ENCODE data around the gene RPS21. TPM values are rescaled to one million over a fixed set of nuclear protein-coding genes. Genes with fewer than 3 reads are reported as not detected.

Gene RPS21
- total RNA-seq, 4 donors from 2014 or later, result 819 to 3,701 (median 3,102) TPM

GRCh38 chr20:62437927-62438326 lies 51.0 kb downstream of the RPS21 start:
- Histone ChIP-seq H3K27me3 (peaks cover 0 to 86% (median 0%) of the 10 kb centered on the region in 4 donors), H3K9me3 (no peaks in the 10 kb centered on the region), H3K4me3 (no peak overlapping the region), H3K36me3 (no peaks in the 10 kb centered on the region), H3K4me1 (peaks cover 0 to 18% (median 0%) of the 10 kb centered on the region in 3 donors), H3K27ac (no peak overlapping the region)
- TF ChIP-seq CTCF (IDR thresholded peaks at IDR 0.05) (no peak), POLR2A (IDR thresholded peaks at IDR 0.05) (no peak)
- 54 to 56% methylated on average over 7 to 16 of the region's 24 CpGs for WGBS, 2 donors
- intact Hi-C loops (cut with DNase I), result no loop called here
- DNase-seq, result no peak

Other genes starting within 250 kb of the RPS21 start
- 100 to 1,000 TPM; 230 to 373 (median 297) TPM for gene PSMA7, start 243.7 kb upstream of the RPS21 start, total RNA-seq
- 10 to 100 TPM in 3 of 4 donors, 1 to 10 TPM in 1; 7.8 to 24.5 (median 15.0) TPM for gene SS18L1, start 243.3 kb upstream of the RPS21 start, total RNA-seq
- gene MTG2, start 204.1 kb upstream of the RPS21 start, total RNA-seq, result 10 to 100 TPM; 17.4 to 25.5 (median 21.7) TPM
- not detected for gene HRH3, start 166.8 kb upstream of the RPS21 start, total RNA-seq
- gene OSBPL2, start 148.6 kb upstream of the RPS21 start, total RNA-seq, result 10 to 100 TPM; 48.4 to 65.1 (median 55.8) TPM
- 100 to 1,000 TPM; 126 to 173 (median 133) TPM for gene ADRM1, start 84.1 kb upstream of the RPS21 start, total RNA-seq
- 100 to 1,000 TPM in 2 of 4 donors, 10 to 100 TPM in 2; 60.4 to 127 (median 98.9) TPM for gene LAMA5, start 19.8 kb upstream of the RPS21 start, total RNA-seq
- gene CABLES2, start 20.2 kb downstream of the RPS21 start, total RNA-seq, result 1 to 10 TPM; 2.0 to 3.8 (median 2.2) TPM
- gene RBBP8NL, start 40.4 kb downstream of the RPS21 start, total RNA-seq, result 1 to 10 TPM; 1.1 to 6.2 (median 4.0) TPM
- under 1 TPM in 2 of 4 donors, not detected in 2; 0.19 to 0.85 TPM for gene GATA5, start 88.9 kb downstream of the RPS21 start, total RNA-seq